MM.1S (cell line): ENCODE data around the gene TMEM235.

ENCODE experiments used
- DNase-seq: peaks from one replicate; pipeline ENCODE4 v3.0.0-alpha.2; 2015
- H2AFZ ChIP-seq: fragments of 300-600 bp; sonication (generic); 2 replicates; pipeline ENCODE4 v1.6.0; 2016; ENCODE audit warnings: antibody characterized with exemption, low read length
- H3F3A ChIP-seq: fragments of 300-600 bp; sonication (generic); 2 replicates; pipeline ENCODE4 v1.6.1; 2016; ENCODE audit warnings: mild to moderate bottlenecking, antibody characterized with exemption, low read length, moderate library complexity, mixed read lengths; ENCODE audit not compliant: insufficient read depth
- H3K27ac ChIP-seq: fragments of 300-600 bp; sonication (generic); 2 replicates; pipeline ENCODE4 v1.5.1; 2016; ENCODE audit warnings: mild to moderate bottlenecking, low read length
- H3K27me3 ChIP-seq: fragments of 300-600 bp; sonication (generic); replicated peaks from 2 replicates; pipeline ENCODE4 v1.6.0; 2016; ENCODE audit warnings: low read length; ENCODE audit not compliant: insufficient read depth
- H3K36me3 ChIP-seq: fragments of 300-600 bp; sonication (generic); replicated peaks from 2 replicates; pipeline ENCODE4 v1.6.1; 2016; ENCODE audit warnings: mild to moderate bottlenecking, low read length, mixed read lengths; ENCODE audit not compliant: insufficient read depth
- H3K4me1 ChIP-seq: fragments of 300-600 bp; sonication (generic); 2 replicates; pipeline ENCODE4 v1.6.1; 2016; ENCODE audit warnings: low read length, mixed read lengths
- H3K4me2 ChIP-seq: fragments of 300-600 bp; sonication (generic); 2 replicates; pipeline ENCODE4 v1.6.0; 2016; ENCODE audit warnings: low read depth, low read length
- H3K4me3 ChIP-seq: fragments of 300-600 bp; sonication (generic); 2 replicates; pipeline ENCODE4 v1.5.1; 2016; ENCODE audit warnings: low read length, mixed read lengths
- H3K79me2 ChIP-seq: fragments of 300-600 bp; sonication (generic); 2 replicates; pipeline ENCODE4 v1.6.1; 2016; ENCODE audit warnings: mixed run types, low read length, mixed read lengths
- H3K9ac ChIP-seq: fragments of 300-600 bp; sonication (generic); 2 replicates; pipeline ENCODE4 v1.6.1; 2016; ENCODE audit warnings: low read length, mixed read lengths
- H3K9me2 ChIP-seq: fragments of 300-600 bp; sonication (generic); replicated peaks from 2 replicates; pipeline ENCODE4 v1.6.1; 2016; ENCODE audit warnings: mild to moderate bottlenecking, low read length, mixed read lengths; ENCODE audit not compliant: insufficient read depth
- H3K9me3 ChIP-seq: fragments of 300-600 bp; sonication (generic); replicated peaks from 2 replicates; pipeline ENCODE4 v1.6.1; 2016; ENCODE audit warnings: mild to moderate bottlenecking, low read length, mixed read lengths; ENCODE audit not compliant: insufficient read depth
- H4K20me1 ChIP-seq: fragments of 300-600 bp; sonication (generic); 2 replicates; pipeline ENCODE4 v1.6.1; 2016; ENCODE audit warnings: mild to moderate bottlenecking, low read length, moderate library complexity, mixed read lengths; ENCODE audit not compliant: insufficient read depth
- CTCF ChIP-seq: fragments of 300-600 bp; sonication (generic); IDR thresholded peaks from 2 replicates; pipeline ENCODE4 v1.5.1; 2016; ENCODE audit warnings: antibody characterized with exemption, low read length, mixed read lengths
- EZH2 ChIP-seq: fragments of 300-600 bp; sonication (generic); optimal IDR thresholded peaks from 2 replicates; pipeline ENCODE3; 2017; ENCODE audit warnings: low read depth, mild to moderate bottlenecking, antibody characterized with exemption, low read length, mixed read lengths
- EZH2phosphoT487 ChIP-seq: fragments of 300-600 bp; sonication (generic); IDR thresholded peaks from 2 replicates; pipeline ENCODE4 v1.6.1; 2018; ENCODE audit warnings: antibody characterized with exemption, low read length

TMEM235 gene

GRCh38 chr17:78255029-78255656, 23.7 kb downstream of the TMEM235 start:
- Histone ChIP-seq H3K9ac (no peak overlapping the region), H3K36me3 (no peaks in the 10 kb centered on the region), H3K4me3 (no peak overlapping the region), H3K9me3 (no peaks in the 10 kb centered on the region), H3K27ac (no peak overlapping the region), H2AFZ (no peak overlapping the region), H3K9me2 (no peaks in the 10 kb centered on the region), H4K20me1 (no peaks in the 10 kb centered on the region), H3F3A (peaks cover 39% of the 10 kb centered on the region), H3K27me3 (no peaks in the 10 kb centered on the region), H3K4me1 (peaks cover 51% of the 10 kb centered on the region), H3K4me2 (no peak overlapping the region), H3K79me2 (no peaks in the 10 kb centered on the region)
- TF ChIP-seq EZH2phosphoT487 = no peak
- TF ChIP-seq CTCF = no peak
- TF ChIP-seq EZH2 = no peak
- DNase-seq = no peak

- Histone ChIP-seq H2AFZ (no peak overlapping the region), H3K4me3 (no peak overlapping the region), H3K27ac (no peak overlapping the region), H3K9me2 (no peaks in the 10 kb centered on the region), H3K4me1 (peaks cover 44% of the 10 kb centered on the region), H3K36me3 (no peaks in the 10 kb centered on the region), H3F3A (peaks cover 36% of the 10 kb centered on the region), H3K9me3 (no peaks in the 10 kb centered on the region), H3K4me2 (no peak overlapping the region), H3K27me3 (no peaks in the 10 kb centered on the region), H4K20me1 (no peaks in the 10 kb centered on the region), H3K79me2 (no peaks in the 10 kb centered on the region), H3K9ac (no peak overlapping the region)
- DNase-seq = no peak
- no peak for TF ChIP-seq CTCF
- no peak for TF ChIP-seq EZH2
- no peak for TF ChIP-seq EZH2phosphoT487
Observed at GRCh38 chr17:78255953-78256706, 24.7 kb downstream of the TMEM235 start.

GRCh38 chr17:78256707-78257591, 25.5 kb downstream of the TMEM235 start:
- Histone ChIP-seq H3K9me3 (no peaks in the 10 kb centered on the region), H3K79me2 (no peaks in the 10 kb centered on the region), H3F3A (peaks cover 28% of the 10 kb centered on the region), H3K36me3 (no peaks in the 10 kb centered on the region), H4K20me1 (no peaks in the 10 kb centered on the region), H3K4me1 (peaks cover 36% of the 10 kb centered on the region), H3K27me3 (no peaks in the 10 kb centered on the region), H3K4me2 (no peak overlapping the region), H2AFZ (no peak overlapping the region), H3K27ac (no peak overlapping the region), H3K4me3 (no peak overlapping the region), H3K9ac (no peak overlapping the region), H3K9me2 (no peaks in the 10 kb centered on the region)
- DNase-seq = no peak
- TF ChIP-seq EZH2phosphoT487 (no peak), CTCF (no peak), EZH2 (no peak)
